HG03064 (cell line): ENCODE data around the gene GREM2.

Experiments used
- ATAC-seq: cut with Tn5 transposase; IDR thresholded peaks from one replicate; pipeline ENCODE4 v1.9.1; 2021; ENCODE audit warnings: low read depth; ENCODE audit not compliant: unreplicated experiment

Gene GREM2

GRCh38 chr1:240611619-240612480 lies at the start of gene GREM2:
GREM2 (minus strand) TSS chr1:240612155; CDS start chr1:240493475, 118,680 bp downstream.
- ATAC-seq: peak; percentile 54

DNA sequence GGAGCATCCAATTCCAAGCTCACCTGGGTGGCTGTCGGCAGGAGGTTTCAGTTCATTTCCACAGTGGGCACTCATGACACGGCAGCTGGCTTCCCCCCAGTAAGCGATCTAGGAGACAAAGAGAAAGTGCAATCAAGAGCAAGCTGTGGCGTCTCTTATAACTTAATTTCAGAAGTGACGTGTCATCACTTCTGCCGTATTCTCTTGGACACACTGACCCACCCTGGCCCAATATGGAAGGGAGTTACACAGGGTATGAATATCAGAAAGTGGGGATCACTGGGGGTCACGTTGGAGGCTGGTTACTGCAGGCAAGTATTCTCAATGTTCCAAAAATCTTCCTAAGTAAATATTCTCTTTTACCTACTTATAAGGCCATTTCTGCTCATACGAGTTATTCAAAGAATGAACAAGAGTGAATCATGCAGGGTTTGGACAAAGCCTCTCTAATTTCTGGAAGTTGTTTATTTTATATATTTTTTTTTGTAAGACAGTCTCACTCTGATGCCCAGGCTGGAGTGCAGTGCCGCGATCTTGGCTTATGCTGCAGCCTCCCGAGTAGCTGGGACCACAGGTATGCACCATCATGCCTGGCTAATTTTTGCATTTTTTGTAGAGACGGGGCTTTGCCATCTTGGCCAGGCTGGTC lies 46.5 kb upstream of the GREM2 start:
- no peak for ATAC-seq

- ATAC-seq: no peak
Measured at GRCh38 chr1:240656531-240656930, 44.6 kb upstream of the GREM2 start.

- no peak for ATAC-seq
Measured at GRCh38 chr1:240652961-240653409, 41.0 kb upstream of the GREM2 start.

DNA sequence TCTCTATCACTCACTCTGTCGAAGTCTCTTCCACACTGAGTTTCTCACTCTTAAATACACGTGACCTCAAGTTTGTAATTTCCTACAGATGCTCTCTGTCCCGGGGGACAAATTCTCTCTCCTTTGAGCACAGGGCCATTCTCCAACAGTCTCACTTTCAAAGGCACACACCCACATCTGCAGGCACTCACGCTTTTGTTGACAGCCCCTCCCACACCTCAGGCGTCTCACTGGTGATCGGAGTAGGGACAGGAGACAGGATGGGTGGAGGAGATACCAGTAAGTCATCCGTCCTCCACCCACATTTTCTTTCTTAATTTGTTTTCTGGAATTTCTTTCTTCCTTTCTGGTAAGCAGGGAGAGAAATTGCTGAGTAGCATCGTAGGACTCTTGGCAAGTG lies 40.6 kb upstream of the GREM2 start:
- no peak for ATAC-seq

- ATAC-seq: no peak
Measured at GRCh38 chr1:240650877-240651276, 38.9 kb upstream of the GREM2 start.

GRCh38 chr1:240649733-240650721 lies 38.1 kb upstream of the GREM2 start:
- no peak for ATAC-seq

DNA sequence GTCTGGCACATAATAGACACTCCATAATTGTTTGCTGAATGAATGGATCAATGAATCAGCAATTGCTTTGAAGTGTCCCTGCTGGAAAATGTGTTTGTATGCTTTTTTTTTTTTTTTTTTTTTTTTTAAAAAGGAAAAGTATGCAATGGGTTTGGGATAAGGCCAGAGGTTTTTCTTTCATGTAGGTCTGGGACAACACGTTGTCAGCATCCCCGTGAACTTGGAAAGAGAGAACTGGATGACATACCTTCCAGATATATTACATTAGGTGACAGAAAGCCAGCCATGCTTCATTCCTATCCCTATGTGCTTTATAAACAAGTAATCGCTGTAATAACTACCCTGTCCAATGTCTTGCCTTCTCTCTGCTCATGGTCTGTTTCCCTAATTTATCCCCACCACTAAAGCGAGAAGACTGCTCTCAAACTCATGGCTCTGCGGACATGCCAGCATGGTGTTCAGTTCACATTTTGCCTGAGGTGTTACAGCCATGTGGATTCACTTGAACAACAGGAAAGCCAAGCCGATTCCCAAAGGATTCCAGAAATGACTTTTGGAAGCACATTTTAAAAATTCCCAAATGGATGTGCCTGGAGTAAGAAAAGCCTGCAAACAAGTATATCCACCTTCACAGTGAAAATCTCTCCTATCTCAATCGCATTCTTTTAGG lies 34.8 kb upstream of the GREM2 start:
- no peak for ATAC-seq

GRCh38 chr1:240644732-240645131 lies 32.8 kb upstream of the GREM2 start:
- no peak for ATAC-seq

DNA sequence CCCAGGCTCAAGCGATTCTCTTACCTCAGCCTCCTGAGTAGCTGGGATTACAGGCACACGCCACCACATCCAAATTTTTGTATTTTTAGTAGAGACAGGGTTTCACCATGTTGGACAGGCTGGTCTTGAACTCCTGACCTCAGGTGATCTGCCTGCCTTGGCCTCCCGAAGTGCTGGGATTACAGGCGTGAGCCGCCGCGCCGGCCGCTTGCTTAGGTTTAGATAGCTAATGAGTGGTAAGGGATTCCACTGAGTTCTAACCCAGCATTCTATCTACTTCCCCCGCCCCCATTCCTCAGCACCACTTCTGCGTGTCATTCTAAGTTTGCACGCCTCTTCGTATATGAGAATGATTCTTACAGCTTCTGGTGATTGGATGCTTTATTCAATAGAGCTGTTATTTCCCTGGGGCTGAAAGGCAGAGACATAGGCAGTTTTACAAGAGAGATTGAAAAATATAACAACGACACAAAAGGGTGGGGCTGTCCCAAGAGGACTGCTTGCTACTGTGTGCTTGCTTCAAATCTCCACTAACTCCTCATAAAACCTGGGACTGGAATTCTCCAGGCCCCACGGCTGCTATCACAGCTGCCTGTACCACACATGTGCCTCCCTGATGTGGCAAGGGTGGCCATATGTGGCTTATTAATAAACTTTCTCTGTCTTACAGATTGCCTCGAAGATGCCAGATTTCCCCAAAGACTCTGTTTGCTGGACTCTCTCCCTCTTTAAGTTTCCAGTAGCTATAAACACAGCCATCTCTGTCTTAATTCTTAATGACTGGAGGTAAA lies 23.7 kb upstream of the GREM2 start:
- no peak for ATAC-seq

DNA sequence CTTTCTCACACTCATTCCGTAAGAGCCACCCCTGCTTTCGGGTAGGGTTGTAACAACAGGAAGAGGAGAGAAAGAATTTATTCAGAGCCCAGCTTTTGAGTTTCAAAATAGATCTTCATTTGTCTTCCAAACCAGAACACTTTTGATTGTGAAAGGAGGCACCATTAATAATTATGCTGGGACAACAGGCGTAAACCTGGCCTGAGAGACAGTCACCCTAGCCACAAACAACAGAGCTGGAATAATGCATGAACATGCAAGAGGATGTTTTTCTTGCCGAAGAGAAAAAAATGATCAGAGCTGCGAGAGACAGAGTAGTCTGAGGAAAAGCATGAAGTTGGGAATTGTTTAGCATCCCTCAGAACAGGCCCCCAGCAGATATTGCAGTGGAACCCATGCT lies 18.5 kb upstream of the GREM2 start:
- no peak for ATAC-seq

- no peak for ATAC-seq
Measured at GRCh38 chr1:240621249-240621648, 9.3 kb upstream of the GREM2 start.

DNA sequence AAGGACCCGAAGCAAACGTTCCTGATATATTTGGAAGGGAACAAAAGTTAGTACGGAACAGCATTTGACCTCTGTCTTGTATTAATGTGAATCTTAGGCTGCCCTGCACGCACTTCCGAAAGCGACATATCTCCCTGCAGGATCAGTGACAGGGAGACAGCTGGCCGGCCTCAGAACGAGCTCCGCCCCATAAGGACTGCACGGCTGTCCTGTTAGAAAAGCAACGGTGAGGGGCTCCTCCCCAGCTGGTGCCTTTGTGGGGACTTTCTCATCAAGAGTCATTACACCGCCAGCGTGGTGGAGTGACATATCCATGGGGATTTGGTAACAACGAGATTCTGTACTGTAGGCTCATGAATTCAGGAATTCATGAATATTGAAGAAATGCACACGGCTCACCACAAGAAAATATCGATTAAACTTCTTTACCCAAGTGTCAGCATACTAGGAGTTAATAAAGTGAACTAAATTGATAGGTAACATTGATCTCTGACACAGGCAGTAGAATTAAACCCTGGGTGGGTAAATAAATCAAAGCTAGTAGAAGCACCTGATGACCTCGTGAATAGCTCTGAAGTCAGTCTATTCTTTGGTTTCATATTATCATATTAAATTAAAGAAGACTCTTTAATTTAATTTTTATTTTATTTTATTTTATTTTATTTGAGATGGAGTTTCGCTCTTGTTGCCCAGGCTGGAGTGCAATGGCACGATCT lies 8.1 kb upstream of the GREM2 start:
- no peak for ATAC-seq

DNA sequence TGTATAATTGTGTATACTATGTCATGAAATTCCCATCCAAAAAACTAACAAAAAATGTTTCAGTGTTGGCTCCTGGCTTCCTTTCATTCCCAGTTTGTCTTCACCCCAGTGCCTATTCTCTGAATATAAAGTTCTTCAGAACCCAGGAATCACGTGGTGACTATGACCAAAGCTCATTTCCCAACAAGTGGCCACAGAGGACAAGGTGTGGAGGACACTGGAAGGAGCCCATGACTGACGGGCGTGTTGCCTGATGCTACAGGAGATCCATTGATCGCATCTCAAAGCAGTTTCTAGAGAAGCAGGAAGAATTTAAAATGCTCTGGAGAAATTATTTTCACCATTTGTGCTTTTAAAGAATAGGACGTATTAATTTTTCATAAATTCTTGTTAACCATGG lies 7.4 kb upstream of the GREM2 start:
- no peak for ATAC-seq

- no peak for ATAC-seq
Measured at GRCh38 chr1:240618946-240619345, 7.0 kb upstream of the GREM2 start.

DNA sequence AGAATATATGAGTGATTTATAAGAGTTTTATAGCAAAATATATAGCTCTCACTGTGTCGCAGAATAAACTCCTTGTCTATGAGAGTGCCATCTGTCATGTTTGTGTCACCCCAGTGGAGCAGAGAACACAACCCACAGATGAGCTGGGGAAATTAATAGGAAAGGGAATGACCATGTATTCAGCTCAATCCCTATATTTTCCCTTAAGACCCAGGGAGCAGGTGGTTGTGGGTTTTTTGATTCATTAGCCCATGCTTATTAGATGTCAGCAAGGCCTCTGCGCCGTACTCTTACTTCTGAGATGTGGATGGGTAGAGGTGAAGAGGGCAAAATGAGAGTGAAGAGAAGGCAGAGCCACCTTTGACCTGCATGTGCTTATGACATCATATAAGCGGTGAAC lies 4.1 kb upstream of the GREM2 start:
- ATAC-seq: no peak

GRCh38 chr1:240613356-240614142 lies 1.6 kb upstream of the GREM2 start:
- ATAC-seq: no peak

- no peak for ATAC-seq
Measured at GRCh38 chr1:240612811-240613210, 856 bp upstream of the GREM2 start.
